MM.1S (cell line): ENCODE measurements around the gene IFT25.

Source experiments
- DNase-seq: peaks from one replicate; pipeline ENCODE4 v3.0.0-alpha.2; 2015
- H2AFZ ChIP-seq: fragments of 300-600 bp; sonication (generic); 2 replicates; pipeline ENCODE4 v1.6.0; 2016; ENCODE audit warnings: antibody characterized with exemption, low read length
- H3F3A ChIP-seq: fragments of 300-600 bp; sonication (generic); 2 replicates; pipeline ENCODE4 v1.6.1; 2016; ENCODE audit warnings: mild to moderate bottlenecking, antibody characterized with exemption, low read length, moderate library complexity, mixed read lengths; ENCODE audit not compliant: insufficient read depth
- H3K27ac ChIP-seq: fragments of 300-600 bp; sonication (generic); 2 replicates; pipeline ENCODE4 v1.5.1; 2016; ENCODE audit warnings: mild to moderate bottlenecking, low read length
- H3K27me3 ChIP-seq: fragments of 300-600 bp; sonication (generic); replicated peaks from 2 replicates; pipeline ENCODE4 v1.6.0; 2016; ENCODE audit warnings: low read length; ENCODE audit not compliant: insufficient read depth
- H3K36me3 ChIP-seq: fragments of 300-600 bp; sonication (generic); replicated peaks from 2 replicates; pipeline ENCODE4 v1.6.1; 2016; ENCODE audit warnings: mild to moderate bottlenecking, low read length, mixed read lengths; ENCODE audit not compliant: insufficient read depth
- H3K4me1 ChIP-seq: fragments of 300-600 bp; sonication (generic); 2 replicates; pipeline ENCODE4 v1.6.1; 2016; ENCODE audit warnings: low read length, mixed read lengths
- H3K4me2 ChIP-seq: fragments of 300-600 bp; sonication (generic); 2 replicates; pipeline ENCODE4 v1.6.0; 2016; ENCODE audit warnings: low read depth, low read length
- H3K4me3 ChIP-seq: fragments of 300-600 bp; sonication (generic); 2 replicates; pipeline ENCODE4 v1.5.1; 2016; ENCODE audit warnings: low read length, mixed read lengths
- H3K79me2 ChIP-seq: fragments of 300-600 bp; sonication (generic); 2 replicates; pipeline ENCODE4 v1.6.1; 2016; ENCODE audit warnings: mixed run types, low read length, mixed read lengths
- H3K9ac ChIP-seq: fragments of 300-600 bp; sonication (generic); 2 replicates; pipeline ENCODE4 v1.6.1; 2016; ENCODE audit warnings: low read length, mixed read lengths
- H3K9me2 ChIP-seq: fragments of 300-600 bp; sonication (generic); replicated peaks from 2 replicates; pipeline ENCODE4 v1.6.1; 2016; ENCODE audit warnings: mild to moderate bottlenecking, low read length, mixed read lengths; ENCODE audit not compliant: insufficient read depth
- H3K9me3 ChIP-seq: fragments of 300-600 bp; sonication (generic); replicated peaks from 2 replicates; pipeline ENCODE4 v1.6.1; 2016; ENCODE audit warnings: mild to moderate bottlenecking, low read length, mixed read lengths; ENCODE audit not compliant: insufficient read depth
- H4K20me1 ChIP-seq: fragments of 300-600 bp; sonication (generic); 2 replicates; pipeline ENCODE4 v1.6.1; 2016; ENCODE audit warnings: mild to moderate bottlenecking, low read length, moderate library complexity, mixed read lengths; ENCODE audit not compliant: insufficient read depth
- EZH2 ChIP-seq: fragments of 300-600 bp; sonication (generic); optimal IDR thresholded peaks from 2 replicates; pipeline ENCODE3; 2017; ENCODE audit warnings: low read depth, mild to moderate bottlenecking, antibody characterized with exemption, low read length, mixed read lengths
- EZH2phosphoT487 ChIP-seq: fragments of 300-600 bp; sonication (generic); IDR thresholded peaks from 2 replicates; pipeline ENCODE4 v1.6.1; 2018; ENCODE audit warnings: antibody characterized with exemption, low read length
- TF ChIP-seq, protein P1 (sequence below): fragments of 300-600 bp; sonication (generic); IDR thresholded peaks from 2 replicates; pipeline ENCODE4 v1.5.1; 2016; ENCODE audit warnings: antibody characterized with exemption, low read length, mixed read lengths

The IFT25 gene

DNA sequence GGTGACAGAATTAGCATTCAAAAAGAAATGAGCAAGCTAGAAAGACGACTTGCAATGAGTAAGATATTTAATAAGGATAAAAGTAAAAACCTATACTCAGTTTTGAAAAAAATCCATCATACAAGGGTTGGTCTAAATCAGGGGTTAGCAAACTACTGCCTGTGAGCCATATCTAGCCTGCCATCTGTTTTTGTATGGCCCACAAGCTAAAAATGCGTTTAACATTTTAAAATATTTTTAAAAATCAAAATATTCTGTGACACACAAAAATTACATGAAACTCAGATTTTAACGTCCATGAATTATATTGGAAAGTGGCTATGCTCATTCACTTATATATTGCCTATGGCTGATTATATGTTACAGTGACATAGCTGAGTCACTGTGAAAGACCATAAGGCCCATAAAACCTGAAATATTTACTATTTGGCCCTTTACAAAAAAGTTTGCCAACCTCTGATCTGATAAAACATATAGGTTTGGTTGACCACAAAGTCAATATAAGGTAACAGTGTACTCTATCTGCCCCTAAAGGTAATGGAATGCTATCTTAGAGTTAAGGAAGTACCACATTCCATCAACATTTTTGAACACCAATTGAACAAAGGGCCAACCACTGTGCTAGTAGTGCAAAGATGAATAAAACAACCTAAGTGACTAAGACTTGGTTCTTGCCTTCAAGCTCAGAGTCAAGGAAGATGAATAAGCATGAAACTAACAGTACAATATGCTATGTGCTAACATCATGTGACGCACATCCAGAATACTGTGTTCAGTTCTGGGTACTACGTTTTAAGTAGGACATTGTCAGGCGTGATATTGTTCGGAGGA, 3.2 kb downstream of the IFT25 start:
- Histone ChIP-seq H3K27me3 (no peaks in the 10 kb centered on the region), H3K4me3 (no peak overlapping the region), H3K9me2 (no peaks in the 10 kb centered on the region), H3K4me2 (no peak overlapping the region), H3K9ac (no peak overlapping the region), H3K27ac (no peak overlapping the region), H4K20me1 (no peaks in the 10 kb centered on the region), H2AFZ (no peak overlapping the region), H3K4me1 (0 out of 2 replicates have a peak, but pooled peaks cover 6% of the 10 kb centered on the region), H3K9me3 (no peaks in the 10 kb centered on the region), H3K36me3 (peaks cover 3% of the 10 kb centered on the region; the same call in 1 of the 2 replicates), H3K79me2 (peaks cover 40% of the 10 kb centered on the region), H3F3A (no peaks in the 10 kb centered on the region)
- no peak for DNase-seq
- TF ChIP-seq, protein P1, sequence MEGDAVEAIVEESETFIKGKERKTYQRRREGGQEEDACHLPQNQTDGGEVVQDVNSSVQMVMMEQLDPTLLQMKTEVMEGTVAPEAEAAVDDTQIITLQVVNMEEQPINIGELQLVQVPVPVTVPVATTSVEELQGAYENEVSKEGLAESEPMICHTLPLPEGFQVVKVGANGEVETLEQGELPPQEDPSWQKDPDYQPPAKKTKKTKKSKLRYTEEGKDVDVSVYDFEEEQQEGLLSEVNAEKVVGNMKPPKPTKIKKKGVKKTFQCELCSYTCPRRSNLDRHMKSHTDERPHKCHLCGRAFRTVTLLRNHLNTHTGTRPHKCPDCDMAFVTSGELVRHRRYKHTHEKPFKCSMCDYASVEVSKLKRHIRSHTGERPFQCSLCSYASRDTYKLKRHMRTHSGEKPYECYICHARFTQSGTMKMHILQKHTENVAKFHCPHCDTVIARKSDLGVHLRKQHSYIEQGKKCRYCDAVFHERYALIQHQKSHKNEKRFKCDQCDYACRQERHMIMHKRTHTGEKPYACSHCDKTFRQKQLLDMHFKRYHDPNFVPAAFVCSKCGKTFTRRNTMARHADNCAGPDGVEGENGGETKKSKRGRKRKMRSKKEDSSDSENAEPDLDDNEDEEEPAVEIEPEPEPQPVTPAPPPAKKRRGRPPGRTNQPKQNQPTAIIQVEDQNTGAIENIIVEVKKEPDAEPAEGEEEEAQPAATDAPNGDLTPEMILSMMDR = no peak
- TF ChIP-seq EZH2 (no peak), EZH2phosphoT487 (no peak)

DNA sequence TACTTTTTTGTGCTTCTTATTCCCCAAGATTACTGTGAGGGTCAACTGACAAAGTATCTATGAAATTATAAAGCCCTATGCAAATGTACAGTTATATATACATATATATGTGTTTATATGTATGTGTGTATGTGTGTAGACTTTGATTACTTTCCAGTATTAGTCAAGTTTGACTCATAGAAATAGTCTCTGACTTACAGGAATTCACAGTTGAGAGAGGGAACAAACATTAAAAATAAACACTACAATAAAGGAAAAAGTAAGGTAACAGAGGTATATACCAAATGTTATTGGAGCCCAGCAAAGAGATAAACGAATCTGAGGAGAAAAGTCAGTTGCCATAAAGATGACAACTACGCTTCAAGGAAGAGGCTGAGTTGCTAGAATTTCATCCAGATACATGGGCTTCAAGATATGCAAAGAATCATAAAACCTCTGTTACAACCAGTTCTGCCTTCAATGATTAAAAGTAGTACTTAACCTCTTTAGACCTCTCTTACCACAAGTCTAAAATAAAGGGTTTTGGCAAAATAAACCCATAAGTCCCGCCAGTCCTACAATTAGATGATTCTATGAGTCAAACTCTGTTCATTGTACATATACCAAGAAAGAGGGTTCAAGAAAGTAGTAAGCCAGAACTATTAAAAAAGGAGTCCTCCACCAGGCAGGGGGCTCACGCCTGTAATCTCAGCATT, 7.2 kb downstream of the IFT25 start:
- Histone ChIP-seq H3F3A (no peaks in the 10 kb centered on the region), H3K4me3 (no peak overlapping the region), H3K36me3 (peaks cover 3% of the 10 kb centered on the region; the same call in 1 of the 2 replicates), H3K27ac (no peak overlapping the region), H2AFZ (no peak overlapping the region), H3K27me3 (no peaks in the 10 kb centered on the region), H3K9ac (no peak overlapping the region), H3K9me3 (no peaks in the 10 kb centered on the region), H4K20me1 (no peaks in the 10 kb centered on the region), H3K4me2 (no peak overlapping the region), H3K9me2 (no peaks in the 10 kb centered on the region), H3K79me2 (peaks cover 12% of the 10 kb centered on the region), H3K4me1 (no peaks in the 10 kb centered on the region)
- TF ChIP-seq, protein P1 = no peak
- no peak for TF ChIP-seq EZH2phosphoT487
- no peak for TF ChIP-seq EZH2
- DNase-seq = no peak

DNA sequence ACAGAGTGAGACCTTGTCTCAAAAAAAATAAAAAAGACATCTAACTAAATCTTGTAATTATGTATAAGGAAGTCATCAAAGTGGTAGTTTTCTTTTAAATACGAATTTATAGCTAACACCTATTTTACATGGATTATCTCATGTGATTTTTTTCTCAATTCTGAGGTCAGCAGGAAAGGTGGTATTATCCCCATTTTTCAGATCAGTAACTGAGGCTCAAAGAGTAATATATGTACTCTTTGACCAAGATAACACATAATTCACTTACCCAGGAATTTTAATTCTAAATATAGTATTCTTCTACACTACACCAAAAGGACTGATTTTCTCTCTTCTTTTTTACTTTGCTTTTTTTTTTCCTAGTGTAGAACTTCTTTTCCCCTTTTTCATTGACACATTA, 9.1 kb downstream of the IFT25 start:
- Histone ChIP-seq H3K27ac (no peak overlapping the region), H3K79me2 (no peaks in the 10 kb centered on the region), H3K4me1 (no peaks in the 10 kb centered on the region), H3K9me2 (no peaks in the 10 kb centered on the region), H4K20me1 (no peaks in the 10 kb centered on the region), H3K9ac (no peak overlapping the region), H3K27me3 (no peaks in the 10 kb centered on the region), H3K36me3 (peaks cover 3% of the 10 kb centered on the region; the same call in 1 of the 2 replicates), H3K4me2 (no peak overlapping the region), H3K9me3 (no peaks in the 10 kb centered on the region), H3F3A (no peaks in the 10 kb centered on the region), H2AFZ (no peak overlapping the region), H3K4me3 (no peak overlapping the region)
- TF ChIP-seq, protein P1 = no peak
- no peak for TF ChIP-seq EZH2phosphoT487
- TF ChIP-seq EZH2 = no peak
- no peak for DNase-seq
